Measurements from ENCODE around the gene GPX4. TPM values are rescaled to one million over a fixed set of nuclear protein-coding genes. Genes with fewer than 3 reads are reported as not detected.

The GPX4 gene
- total RNA-seq, 4 donors from 2014 or later, result 616 to 907 (median 819) TPM

DNA sequence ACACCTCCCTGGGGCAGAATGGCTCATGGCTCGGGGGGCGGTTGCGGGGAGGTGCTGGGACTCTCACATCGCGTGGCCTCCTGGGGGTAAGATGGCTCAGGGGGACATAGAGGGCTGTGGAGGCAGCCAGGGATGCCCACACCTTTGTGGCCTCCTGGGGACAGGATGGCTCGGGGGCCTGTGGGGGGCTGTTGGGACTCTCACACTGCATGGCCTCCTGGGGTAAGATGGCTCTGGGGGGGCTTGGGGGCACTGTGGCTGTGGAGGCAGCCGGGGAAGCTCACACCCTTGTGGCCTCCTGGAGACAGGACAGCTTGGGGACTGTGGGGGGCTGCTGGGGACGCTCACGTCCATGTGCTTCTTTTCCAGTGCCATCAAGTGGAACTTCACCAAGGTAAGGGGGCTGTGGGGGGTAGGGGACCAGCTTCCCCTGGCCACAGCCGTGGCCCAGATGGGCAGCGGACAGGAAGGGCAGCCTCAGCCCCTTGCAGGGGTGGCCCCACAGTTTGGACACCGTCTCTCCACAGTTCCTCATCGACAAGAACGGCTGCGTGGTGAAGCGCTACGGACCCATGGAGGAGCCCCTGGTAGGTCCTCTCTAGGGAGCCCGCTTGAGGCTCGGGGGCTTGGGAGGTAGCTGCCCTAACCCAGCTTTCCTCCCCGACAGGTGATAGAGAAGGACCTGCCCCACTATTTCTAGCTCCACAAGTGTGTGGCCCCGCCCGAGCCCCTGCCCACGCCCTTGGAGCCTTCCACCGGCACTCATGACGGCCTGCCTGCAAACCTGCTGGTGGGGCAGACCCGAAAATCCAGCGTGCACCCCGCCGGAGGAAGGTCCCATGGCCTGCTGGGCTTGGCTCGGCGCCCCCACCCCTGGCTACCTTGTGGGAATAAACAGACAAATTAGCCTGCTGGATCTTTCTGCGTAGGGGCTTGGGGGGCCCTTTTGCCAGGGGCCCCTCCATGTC is 2.4 kb downstream of the GPX4 start:
- no peaks in the 10 kb centered on the region for H3K9me3 ChIP-seq
- DNase-seq, result no peak
- peaks cover 32 to 34% of the 10 kb centered on the region in 2 donors for H3K4me1 ChIP-seq
- no peaks in the 10 kb centered on the region for H3K27me3 ChIP-seq
- H3K27ac ChIP-seq, result peak overlapping the region in 3 of 4 donors; percentile 15 to 100 (median 95)
- in situ Hi-C loops (cut with MboI; ENCODE audit: low sequenced_read_pairs in 4 of 4) (no loop called here), intact Hi-C loops (cut with DNase I; ENCODE audit: low total_unique reads) (loop anchor here (2.0 to 10.0 kb wide), 2 partner anchors 135 to 959 kb away; partner anchors contain the start of gene ATP5F1D)
- H3K4me3 ChIP-seq, result peak overlapping the region in 1 of 4 donors; percentile 69
- H3K36me3 ChIP-seq, result peaks cover 0 to 22% of the 10 kb centered on the region in 2 donors
- TF ChIP-seq, protein P1, sequence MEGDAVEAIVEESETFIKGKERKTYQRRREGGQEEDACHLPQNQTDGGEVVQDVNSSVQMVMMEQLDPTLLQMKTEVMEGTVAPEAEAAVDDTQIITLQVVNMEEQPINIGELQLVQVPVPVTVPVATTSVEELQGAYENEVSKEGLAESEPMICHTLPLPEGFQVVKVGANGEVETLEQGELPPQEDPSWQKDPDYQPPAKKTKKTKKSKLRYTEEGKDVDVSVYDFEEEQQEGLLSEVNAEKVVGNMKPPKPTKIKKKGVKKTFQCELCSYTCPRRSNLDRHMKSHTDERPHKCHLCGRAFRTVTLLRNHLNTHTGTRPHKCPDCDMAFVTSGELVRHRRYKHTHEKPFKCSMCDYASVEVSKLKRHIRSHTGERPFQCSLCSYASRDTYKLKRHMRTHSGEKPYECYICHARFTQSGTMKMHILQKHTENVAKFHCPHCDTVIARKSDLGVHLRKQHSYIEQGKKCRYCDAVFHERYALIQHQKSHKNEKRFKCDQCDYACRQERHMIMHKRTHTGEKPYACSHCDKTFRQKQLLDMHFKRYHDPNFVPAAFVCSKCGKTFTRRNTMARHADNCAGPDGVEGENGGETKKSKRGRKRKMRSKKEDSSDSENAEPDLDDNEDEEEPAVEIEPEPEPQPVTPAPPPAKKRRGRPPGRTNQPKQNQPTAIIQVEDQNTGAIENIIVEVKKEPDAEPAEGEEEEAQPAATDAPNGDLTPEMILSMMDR (IDR thresholded peaks at IDR 0.05 in 4 of 5, conservative IDR thresholded peaks at IDR 0.05 in 1 of 5), result no peak
- TF ChIP-seq POLR2A (IDR thresholded peaks at IDR 0.05), result no peak
- no peak for ATAC-seq

DNA sequence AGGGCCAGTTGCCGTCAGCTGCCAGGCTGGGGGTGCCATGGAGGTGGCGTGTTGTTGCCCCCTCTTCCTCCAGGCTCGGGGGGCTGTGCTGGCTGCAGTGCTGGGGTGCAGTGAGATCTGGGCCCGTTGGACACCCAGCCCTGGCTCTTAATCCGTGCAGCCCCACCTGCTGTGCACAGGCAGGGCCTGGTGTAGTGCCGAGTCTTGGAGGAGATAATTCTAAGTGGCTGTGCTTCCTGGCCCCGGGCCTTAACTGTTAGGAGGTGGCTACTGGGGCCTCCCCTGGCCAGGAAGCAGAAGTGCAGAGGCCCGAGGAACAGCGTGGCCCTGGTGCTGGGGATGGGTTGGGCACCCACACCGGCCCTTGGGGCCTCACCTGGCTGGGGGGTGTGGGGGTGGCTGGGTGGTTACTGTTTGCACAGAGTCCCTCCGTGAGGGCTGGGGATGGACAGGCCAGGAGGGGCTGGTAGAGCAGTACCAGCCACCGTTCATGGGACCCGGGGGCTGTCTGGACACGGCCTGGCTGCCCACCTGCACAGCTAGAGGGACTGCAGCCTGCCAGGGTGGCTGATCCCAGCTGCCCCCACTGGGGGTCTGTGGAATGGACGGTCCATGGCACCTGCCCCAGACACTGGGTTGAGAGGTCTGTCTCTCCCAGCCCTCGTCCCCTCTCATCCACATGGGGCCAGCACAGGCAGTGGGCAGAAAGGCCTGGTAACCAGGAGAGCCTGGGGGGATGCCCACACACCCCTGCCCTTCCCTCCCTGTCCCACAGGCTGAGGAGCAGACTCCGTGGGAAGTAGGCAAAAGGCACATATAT is 3.3 kb downstream of the GPX4 start:
- H3K4me3 ChIP-seq, result no peak overlapping the region
- ATAC-seq, result no peak
- intact Hi-C loops (cut with DNase I; ENCODE audit: low total_unique reads) (loop anchor here (10.0 kb wide), 1 partner anchor 958 kb away; no protein-coding TSS in a partner anchor), in situ Hi-C loops (cut with MboI; ENCODE audit: low sequenced_read_pairs in 4 of 4) (no loop called here)
- H3K27ac ChIP-seq, result peak overlapping the region in 3 of 4 donors; percentile 2 to 95 (median 15)
- no peaks in the 10 kb centered on the region for H3K27me3 ChIP-seq
- no peaks in the 10 kb centered on the region for H3K9me3 ChIP-seq
- peaks cover 0 to 22% of the 10 kb centered on the region in 2 donors for H3K36me3 ChIP-seq
- H3K4me1 ChIP-seq, result peaks cover 23 to 32% of the 10 kb centered on the region in 2 donors
- DNase-seq, result no peak
- TF ChIP-seq POLR2A (IDR thresholded peaks at IDR 0.05), result no peak
- TF ChIP-seq, protein P1 (IDR thresholded peaks at IDR 0.05 in 4 of 5, conservative IDR thresholded peaks at IDR 0.05 in 1 of 5), result no peak

- Histone ChIP-seq H3K27ac (peak overlapping the region in 1 of 4 donors; percentile 2), H3K4me1 (peaks cover 16 to 26% of the 10 kb centered on the region in 2 donors)
Measured at GRCh38 chr19:1107661-1108261, 4.0 kb downstream of the GPX4 start.

More at GRCh38 chr19:1107661-1108261, 4.0 kb downstream of the GPX4 start:
- intact Hi-C loops (cut with DNase I; ENCODE audit: low total_unique reads), result loop anchor here (10.0 kb wide), 1 partner anchor 957 kb away; no protein-coding TSS in a partner anchor
- TF ChIP-seq POLR2A (IDR thresholded peaks at IDR 0.05), result no peak
- TF ChIP-seq, protein P1 (IDR thresholded peaks at IDR 0.05 in 4 of 5, conservative IDR thresholded peaks at IDR 0.05 in 1 of 5), result no peak
- Histone ChIP-seq H3K9me3 (no peaks in the 10 kb centered on the region), H3K36me3 (peaks cover 0 to 22% of the 10 kb centered on the region in 2 donors), H3K4me3 (no peak overlapping the region), H3K27me3 (no peaks in the 10 kb centered on the region)
- no peak for DNase-seq
- ATAC-seq, result no peak
- in situ Hi-C loops (cut with MboI; ENCODE audit: low sequenced_read_pairs in 4 of 4), result no loop called here
